ENCODE results near the gene ENTPD5.

Gene ENTPD5

DNA sequence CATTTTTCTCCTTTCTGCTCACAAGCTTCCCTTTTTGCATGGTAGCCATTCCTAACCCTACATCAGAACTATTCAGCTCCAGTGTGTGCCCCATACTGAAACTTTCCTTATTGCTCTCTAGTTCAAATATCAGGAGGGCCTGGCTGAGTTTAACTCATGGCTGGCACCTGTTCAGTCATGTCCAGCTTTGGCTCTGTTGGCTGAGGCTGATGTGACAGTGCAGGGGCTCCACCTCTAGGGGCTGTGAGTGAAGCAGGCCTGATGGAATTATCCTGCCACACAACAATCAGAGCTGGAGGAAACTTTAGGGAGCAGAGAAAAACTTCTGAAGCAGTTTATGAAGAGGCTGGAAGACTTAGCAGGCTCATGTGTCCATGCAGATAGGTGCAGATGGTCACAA, 60.5 kb downstream of the ENTPD5 start:
- no peak overlapping the region for H3K4me3 ChIP-seq (ENCODE audit: low read depth, low read length)
- no peak for TF ChIP-seq CTCF (IDR thresholded peaks at IDR 0.05; ENCODE audit: low read depth, low read length)

DNA sequence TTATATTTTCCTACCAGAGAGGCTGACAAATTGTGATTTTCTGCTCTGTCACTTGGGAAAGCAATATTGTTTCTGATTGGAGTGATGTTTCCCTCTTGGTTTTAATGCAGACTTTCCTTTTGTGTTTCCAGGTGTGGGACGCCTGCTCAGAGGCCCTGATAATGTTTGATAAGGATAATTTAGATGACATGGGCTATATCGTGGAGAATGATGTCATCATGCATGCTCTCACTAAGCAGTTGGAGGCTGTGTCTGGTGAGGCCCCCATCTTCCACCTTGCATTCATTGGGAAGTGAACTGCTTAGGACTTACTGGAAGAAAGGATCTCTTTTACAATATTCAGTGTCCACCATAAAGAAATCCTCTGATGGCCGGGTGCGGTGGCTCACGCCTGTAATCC, 63.4 kb downstream of the ENTPD5 start:
- H3K4me3 ChIP-seq (ENCODE audit: low read depth, low read length), result no peak overlapping the region
- TF ChIP-seq CTCF (IDR thresholded peaks at IDR 0.05; ENCODE audit: low read depth, low read length), result no peak

DNA sequence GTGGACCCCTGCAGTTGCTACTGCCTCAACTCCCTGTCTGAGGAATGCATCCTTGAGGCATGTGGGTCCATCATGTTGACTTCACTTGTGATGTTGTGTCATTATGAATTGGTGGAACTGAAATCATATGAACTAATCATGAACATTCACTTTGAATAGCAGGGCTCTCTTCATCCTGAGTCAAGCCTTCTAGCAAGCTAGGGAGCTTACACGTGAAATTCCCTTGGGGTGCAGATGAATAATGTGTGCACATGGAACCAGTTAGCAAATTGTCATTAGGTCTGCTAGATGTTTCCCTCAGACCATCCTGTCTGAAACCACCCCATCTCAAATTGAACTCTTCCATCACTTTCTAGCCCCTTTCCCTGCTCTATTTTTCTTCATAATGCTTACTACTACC, 65.4 kb downstream of the ENTPD5 start:
- H3K4me3 ChIP-seq (ENCODE audit: low read depth, low read length), result no peak overlapping the region
- no peak for TF ChIP-seq CTCF (IDR thresholded peaks at IDR 0.05; ENCODE audit: low read depth, low read length)

DNA sequence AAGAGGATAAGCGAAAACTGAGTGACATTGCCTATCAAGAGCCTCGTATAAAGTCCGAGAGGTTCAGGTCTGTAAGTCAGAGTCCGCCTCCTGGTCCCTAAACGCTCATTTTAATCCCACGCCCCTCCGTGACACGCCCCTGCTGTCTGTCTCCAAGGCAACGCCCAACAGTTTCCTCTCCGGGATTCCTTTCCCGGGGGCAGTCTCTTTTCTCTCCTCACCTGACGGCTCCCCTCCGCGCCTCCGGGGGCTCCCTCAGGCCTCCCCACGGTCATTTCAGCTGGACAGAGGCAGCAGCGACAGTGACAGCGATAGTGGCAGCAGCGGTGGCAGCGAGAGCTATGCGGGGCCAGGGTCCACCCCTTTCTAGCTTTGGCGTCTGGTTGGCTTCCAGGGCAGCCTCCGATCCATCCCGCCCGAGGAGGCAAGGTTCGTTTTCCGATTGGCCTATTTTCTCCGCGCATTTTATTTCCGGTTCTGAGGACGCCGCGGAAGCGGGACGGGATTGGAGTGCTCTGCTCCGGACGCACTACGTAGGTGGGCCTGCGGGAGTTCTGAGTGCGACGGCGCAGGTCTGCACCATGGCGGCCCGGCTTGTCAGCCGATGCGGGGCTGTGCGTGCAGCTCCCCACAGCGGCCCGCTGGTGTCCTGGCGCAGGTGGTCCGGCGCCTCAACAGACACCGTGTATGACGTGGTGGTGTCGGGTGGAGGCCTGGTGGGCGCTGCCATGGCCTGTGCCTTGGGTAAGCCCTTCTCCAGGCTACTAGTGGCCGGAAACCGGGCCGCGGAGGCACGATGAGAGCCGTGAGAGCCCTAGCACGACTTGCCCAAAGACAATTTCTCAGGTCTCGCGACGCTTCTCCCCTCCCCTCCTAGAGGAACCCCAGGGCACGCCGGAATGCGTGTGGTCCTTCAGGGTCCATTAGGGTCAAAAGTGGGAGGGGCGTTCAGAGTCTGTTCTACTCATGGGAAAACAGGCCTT, 69.0 kb downstream of the ENTPD5 start, which contains the start of the genes COQ6 and FAM161B:
Gene COQ6, plus strand, starts transcription at position 551 of the 983 bp plus-strand sequence. Its CDS starts 31 bp downstream, at position 582.
Gene FAM161B, minus strand, starts transcription at position 343 of the 983 bp plus-strand sequence. Its CDS starts 68 bp downstream, at position 275.
- peak within 1 kb of the TSS; percentile 94 for H3K4me3 ChIP-seq (ENCODE audit: low read depth, low read length)
- no peak for TF ChIP-seq CTCF (IDR thresholded peaks at IDR 0.05; ENCODE audit: low read depth, low read length)

DNA sequence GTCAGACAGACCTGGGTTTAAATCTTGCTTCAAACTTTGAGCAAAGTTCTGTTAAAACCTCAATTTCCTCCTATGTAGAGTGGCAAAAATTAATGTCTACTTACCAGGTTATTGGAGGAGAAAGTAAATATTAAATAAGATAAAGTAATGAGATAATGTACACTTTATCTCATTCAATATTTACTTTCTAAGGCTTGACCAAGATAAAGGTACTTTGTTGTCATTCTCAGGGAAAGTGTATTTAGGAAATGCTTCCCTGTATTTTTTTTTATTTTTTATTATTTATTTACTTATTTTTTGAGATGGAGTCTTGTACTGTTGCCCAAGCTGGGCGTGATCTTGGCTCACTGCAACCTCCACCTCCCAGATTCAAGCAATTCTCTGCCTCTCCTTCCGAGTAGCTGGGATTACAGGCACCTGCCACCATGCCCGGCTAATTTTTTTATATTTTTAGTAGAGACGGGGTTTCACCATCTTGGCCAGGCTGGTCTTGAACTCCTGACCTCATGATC, 73.9 kb downstream of the ENTPD5 start:
- H3K4me3 ChIP-seq (ENCODE audit: low read depth, low read length), result no peak overlapping the region
- no peak for TF ChIP-seq CTCF (IDR thresholded peaks at IDR 0.05; ENCODE audit: low read depth, low read length)

- H3K4me3 ChIP-seq (ENCODE audit: low read depth, low read length), result no peak overlapping the region
- TF ChIP-seq CTCF (IDR thresholded peaks at IDR 0.05; ENCODE audit: low read depth, low read length), result no peak
These were observed 74.5 kb downstream of the ENTPD5 start for GRCh38 chr14:73944432-73945158.

Measured in WI38 (cell line).